GM21360 (cell line): Measurements from ENCODE around the gene SIGLEC12.
"Not testable (repeated sequence)": the region's sequence is repeated elsewhere in the genome, so short reads cannot be mapped to it uniquely, and the experiment has no call there.

Experiments
- ATAC-seq: cut with Tn5 transposase; IDR thresholded peaks from one replicate; pipeline ENCODE4 v1.9.1; 2021; ENCODE audit warnings: mild to moderate bottlenecking, moderate library complexity; ENCODE audit not compliant: unreplicated experiment

SIGLEC12 gene

DNA sequence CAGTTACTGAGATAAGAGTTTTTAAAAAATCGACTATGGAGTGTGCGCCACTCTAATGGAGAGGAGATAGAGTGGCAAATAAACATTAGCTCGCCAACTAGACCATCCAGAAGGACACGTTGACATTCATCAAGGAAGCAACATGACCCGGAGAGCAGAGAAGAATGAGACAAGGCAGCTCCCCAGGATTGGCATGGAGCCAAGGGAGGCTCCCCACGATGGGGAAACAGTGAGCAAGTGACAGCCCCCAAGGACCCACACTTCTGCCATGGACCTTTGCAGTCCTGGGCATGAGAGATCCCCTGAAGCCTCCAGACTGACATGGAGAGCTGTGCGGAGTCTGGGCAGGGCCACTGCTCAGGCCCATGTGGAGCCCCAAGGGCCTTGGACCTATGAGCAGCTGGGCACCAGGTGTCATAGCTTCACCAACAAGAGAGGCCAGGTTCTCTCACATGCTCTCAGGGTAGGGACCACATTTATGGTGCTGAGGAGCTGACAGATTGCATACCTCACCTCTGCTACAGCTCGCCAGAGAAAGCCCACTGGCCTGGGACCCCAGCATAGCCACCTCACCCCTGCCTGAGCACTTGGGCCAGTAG lies 23.2 kb upstream of the SIGLEC12 start:
- ATAC-seq: no peak

DNA sequence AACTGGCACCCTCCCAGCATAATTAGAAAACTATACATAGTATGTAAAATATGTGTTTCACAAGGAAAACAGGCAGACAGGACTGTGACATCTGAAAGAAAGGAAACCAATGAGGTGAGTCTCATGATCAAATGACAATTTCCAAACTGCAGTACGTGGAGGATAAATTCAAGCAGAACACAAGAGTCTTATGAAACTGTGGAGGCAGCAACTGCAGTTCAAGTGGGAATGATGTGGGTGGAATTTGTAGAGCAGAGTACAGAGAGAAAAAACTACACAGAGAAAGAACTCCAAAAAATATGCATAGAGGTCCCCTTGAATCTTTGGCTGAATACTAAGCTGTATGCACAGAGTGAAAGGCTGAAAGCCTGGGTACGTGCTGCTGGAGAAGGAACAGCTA lies 20.2 kb upstream of the SIGLEC12 start:
- ATAC-seq: no peak

DNA sequence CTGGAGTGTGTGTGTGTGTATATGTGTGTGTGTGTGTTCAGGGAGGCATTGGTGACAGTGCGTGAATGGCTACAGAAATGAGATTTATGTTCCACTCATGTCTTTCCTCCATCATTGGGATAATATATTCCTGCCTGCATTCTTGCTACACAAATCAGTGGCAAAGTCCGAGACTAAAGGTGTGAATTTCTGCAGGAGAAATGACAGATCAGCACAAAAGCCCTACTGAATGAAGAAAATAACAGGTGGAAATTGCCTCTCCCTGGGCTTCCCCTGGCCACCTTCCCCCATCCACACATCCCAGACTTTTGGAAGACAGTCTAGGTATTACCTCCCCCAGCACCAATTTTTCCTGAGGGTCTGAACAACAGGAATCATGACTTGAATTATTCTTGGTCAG lies 19.8 kb upstream of the SIGLEC12 start:
- ATAC-seq: no peak

DNA sequence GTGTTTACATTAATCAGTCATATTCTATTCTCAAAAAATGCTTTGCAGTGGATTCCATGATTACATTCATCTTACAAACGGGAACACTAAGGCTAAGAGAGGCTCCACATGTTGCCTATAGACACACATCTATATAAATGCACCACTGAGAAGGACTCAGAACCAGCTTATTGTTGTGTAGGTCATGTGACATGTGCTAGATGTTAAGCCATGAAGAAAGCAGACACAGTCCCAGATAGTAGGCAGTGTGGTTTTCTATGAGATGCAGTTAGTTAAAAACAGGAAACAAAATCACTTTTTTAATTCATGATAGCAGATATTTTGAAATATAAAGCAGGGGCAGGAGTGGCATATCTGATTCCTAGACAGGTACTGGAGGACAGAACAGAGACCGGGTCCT lies 19.1 kb upstream of the SIGLEC12 start:
- no peak for ATAC-seq

DNA sequence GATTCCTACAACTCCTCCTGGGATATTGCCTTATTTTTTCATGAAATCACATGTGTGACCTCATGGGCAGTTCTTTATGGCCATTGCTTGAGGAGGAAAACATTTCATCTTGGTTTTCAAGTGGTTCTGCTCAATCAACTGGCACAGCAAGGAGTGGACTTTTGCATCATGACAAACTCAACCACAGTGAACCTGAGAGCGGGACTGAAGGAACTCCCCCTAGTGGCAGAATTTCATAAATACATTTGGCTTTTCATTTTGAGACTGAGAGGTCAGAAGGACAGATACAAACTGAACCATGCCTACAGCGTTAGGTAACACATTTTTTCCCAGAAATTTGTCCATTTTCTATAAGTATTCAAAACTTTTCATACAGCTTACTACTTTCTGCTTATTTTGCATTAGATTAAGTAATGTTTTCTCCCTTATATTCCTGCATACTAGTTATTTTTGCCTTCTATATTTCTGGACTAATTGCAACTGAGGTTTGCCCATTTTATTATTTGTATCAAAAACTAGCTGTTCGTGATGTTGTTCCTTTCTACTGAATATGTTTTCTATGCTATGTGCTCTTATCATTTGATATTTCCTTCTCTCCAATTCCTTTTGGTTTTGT lies 13.4 kb upstream of the SIGLEC12 start:
- no peak for ATAC-seq

DNA sequence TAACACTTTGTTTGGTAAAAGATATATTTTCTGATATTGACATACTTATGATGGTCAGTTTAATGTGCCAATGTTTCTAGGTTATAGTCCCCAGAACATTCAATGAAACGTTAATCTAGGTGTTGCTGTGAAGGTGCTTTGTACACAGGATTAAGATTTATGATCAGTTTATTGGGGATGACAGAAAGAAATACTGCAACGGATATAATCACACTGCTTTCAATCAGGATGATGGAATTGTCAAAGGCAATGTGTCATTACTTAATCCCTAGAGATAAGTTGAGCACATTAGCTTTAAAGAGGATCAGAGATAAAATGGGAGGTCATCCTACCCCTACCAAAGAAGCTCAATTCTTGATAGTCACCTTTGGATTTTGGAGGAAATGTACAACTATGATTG lies 12.4 kb upstream of the SIGLEC12 start:
- ATAC-seq: no peak

DNA sequence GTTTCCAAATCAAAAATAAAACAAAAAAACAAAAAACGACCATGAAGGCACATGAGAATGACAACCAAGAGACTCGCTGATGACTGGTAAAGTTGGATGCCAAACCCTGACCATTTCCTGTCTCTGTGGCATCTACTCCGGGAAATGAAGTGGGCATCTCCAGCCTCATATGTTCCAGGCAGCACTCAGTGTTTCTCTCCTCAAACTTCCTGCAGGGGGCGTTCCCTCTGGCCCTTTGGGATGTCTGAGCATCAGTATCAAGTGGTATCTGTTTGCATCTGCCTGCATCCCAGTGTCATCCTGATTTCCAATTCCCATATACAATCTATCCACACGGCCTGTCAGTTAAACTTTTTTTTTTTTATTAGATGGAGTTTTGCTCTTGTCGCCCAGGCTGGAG lies 9.8 kb upstream of the SIGLEC12 start:
- ATAC-seq: no peak

DNA sequence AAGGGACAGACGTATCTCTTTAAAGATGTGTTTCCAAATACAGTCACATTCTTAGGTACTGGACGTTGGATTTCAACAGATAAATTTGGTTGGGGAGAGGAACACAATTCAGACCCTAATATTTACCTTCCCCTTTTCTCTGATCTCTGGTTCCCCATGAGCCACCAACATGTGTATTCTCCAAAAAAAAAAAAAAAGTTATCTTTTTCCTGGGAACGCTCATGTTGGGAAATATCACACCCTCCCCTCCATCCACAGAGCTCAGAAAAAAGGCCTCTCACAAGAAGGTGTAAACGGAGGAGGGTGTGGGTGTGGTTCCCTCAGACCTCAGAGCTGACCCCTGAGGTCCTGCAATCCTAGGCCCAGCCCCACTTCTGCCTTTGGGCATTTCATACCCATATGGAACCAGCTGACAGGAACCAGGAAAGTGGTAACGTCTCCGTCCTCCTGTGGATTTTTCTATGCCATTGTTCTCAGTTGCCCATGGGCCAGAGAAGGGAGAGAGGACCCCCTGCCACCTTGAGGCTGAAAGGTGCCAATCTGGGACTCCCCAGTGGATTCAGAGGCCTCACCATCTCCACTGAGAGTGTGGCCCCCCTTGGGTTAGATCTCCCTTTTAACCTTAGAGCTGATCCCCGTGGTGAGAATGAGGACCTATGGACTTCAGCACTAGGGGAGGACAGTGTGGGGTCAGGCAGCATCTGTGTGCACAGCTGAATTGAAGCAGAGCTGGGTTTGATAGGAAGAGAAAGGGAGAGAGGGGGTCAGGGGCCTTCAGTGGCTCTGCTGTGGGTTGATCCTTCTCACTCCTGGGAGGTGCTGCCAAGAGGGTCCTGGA lies 8.4 kb upstream of the SIGLEC12 start:
- no peak for ATAC-seq

DNA sequence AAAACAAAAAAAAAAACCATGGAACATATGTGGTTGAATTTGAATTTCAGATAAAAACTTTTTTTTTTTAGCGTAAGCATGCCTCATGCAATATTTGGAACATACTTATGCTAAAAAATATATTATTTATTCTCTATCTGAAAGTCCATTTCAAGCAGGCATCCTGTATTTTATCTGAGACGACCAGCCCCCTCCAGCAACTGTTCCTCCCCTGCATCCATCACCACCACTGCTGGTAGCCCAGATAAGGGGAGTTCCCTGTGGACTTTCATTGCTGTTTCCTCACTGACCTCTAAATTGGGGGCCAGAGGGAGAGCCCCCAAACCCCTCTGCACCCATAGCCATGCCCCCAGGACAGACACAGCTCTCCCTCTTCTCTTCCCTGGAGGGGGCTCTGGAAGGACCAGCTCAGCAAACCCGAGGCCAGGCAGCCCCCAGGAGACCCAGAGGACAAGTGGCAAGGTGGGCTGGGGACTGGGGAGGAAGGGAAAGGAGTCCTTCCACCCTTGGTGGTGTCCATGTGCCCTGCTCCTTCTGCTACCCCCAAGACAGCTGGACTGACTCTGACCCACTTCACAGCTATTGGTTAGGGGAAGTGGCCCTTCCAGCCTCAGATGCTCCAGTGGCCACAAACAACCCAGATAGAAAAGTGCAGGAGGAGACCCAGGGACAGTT lies 6.6 kb upstream of the SIGLEC12 start:
- ATAC-seq: no peak

DNA sequence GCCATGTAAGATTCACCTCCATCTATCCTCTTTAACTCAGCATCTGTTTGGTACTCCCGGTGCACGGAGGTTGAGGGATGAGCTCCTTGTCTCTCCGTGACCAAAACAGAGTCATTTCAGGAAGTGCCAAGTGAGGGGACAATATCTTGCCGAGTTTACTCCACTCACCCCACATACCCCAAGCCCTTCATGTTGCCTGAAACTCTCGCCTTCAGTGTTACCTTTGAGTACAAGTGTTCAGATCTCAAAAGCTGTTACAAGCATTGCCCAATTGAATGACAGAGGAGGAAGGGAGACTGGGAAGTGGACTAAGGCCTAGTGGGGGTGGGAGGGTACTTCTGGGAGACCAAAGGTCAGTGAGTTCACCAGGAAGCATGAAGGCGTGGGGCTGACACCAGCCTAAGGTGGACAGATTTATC lies 6.0 kb upstream of the SIGLEC12 start:
- ATAC-seq: no peak

DNA sequence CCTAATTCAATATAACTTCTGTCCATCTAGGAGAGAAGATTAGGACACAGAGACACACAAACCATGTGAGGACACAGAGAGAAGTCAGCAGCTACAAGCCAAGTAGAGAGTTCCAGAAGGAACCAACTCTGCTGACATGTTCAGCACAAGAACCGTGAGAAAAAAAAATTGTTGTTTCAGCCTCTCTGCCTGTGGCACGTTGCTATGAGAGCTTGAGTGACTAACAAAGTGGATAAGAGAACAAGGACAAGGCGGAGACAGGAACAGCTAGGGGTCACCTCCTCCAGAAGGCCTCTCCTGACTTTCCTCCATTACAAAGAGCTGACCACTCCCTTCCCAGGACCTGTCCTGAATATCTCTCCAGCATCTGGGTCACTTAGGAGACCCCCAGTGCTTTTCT lies 5.6 kb upstream of the SIGLEC12 start:
- no peak for ATAC-seq

DNA sequence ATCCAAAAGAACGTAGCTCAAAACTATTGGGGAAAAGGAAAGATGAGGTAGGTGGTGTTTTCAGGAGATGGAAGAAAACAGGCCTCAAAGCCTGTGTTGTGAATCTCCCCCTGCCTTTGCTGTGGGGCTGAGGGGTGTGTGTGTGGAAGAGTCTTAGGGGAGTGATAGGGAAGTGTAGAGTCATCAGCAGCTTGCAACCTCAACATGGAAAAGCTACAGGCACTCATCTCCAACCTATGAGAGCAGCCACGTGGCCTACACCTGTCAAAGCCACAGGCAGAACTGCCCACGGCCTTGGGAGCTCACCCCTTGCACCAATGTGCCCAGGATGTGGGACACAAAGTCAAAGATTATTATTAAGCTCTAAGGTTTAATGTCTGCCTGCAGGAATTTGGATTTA lies 4.3 kb upstream of the SIGLEC12 start:
- no peak for ATAC-seq

DNA sequence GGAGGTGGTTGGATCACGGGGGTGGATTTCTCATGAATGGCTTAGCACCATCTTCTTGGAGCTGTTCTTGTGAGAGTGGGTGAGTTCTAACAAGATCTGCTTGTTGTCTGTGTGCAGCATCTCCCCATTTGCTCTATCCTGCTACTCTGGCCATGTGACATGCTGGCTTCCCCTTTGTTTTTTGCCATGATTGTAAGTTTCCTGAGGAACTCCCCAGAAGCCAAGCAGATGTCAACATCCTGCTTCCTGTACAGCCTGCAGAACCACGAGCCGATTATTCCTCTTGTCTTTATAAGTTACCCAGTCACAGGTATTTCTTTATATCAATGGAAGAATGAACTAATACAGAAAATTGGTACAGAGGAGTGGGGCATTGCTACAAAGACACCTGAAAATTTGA lies 2.3 kb upstream of the SIGLEC12 start:
- ATAC-seq: no peak

DNA sequence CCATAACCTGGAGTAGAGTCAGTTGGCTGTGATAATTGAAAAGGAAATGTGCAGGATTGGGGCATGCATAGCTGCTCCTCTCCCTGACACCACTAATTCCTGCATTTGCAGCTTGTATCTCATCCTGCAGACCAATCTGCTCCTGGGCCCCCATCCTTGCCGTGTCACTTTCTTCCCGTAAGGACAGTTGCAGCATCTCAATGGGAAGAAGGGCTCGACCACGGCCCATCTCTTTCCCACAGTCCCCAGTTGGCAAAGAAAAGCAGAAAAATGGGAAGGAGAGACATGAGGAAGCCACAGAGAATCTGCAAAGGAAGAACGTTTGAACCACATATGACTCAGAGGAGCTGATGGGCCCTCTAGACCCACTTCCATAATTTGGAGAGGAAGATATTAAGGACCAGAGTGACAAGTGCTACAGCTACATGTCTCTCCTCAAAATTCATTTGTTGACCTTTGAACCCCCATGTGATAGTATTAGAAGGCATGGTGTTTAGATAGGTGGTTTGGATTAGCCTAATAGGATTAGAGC lies 1.8 kb upstream of the SIGLEC12 start:
- no peak for ATAC-seq

DNA sequence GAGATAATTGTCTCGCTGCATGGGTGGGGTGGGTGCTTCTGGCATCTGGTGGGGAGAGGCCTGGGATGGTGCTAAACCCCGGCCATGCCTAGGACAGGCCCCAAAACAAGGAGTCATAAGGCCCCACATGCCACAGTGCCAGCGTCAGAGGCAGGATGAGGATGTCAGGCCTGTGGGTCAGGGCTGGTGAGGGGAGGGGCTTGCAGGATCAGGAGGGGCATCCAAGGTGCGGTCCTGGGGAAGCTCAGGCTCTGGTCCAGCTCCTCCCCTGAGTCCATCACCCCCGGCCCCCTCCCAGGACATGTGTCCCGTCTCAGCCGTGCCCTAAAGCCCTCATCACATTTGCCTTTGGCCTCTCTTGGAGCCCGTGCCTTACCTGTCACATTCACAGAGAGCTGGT lies 669 bp downstream of the SIGLEC12 start:
- ATAC-seq: not testable (repeated sequence)

DNA sequence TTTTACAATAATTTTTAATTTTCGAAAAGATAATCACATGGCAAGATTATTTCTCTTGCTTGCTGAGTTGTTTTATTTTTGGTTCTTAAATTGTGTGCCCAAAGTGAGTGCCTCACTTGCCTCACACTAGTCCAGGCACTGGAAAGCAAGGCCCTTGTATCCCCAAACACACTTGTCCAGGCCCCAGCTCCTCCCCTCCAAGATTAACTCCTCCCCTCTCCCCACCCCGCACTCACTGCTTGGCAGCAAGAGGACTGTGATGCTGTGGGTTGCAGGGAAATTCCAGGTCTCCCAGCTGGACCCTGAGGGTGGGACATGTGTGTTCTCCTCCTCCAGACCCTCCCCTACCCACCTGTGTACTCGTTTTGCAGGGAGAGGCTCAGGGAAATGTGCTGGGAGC lies 3.9 kb downstream of the SIGLEC12 start:
- ATAC-seq: no peak

DNA sequence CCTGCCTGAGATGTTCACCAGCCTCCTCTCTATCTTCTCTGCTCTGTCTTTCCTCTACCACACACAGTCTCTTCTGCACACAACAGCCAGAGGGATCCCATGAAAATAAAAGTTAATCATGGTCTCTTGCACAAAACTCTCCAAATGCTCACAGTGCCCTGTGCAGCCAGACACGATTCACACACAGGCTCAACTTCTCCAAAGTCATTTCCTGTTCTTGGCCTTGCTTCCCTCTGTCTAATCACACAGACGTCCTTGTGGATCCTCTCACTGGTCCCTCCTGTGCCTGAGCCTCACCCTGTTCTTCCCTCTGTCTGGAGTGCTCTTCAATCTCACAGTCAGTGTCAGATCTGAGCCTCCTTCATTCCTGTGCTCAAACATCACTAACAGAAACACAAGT lies 7.8 kb downstream of the SIGLEC12 start:
- ATAC-seq: no peak

DNA sequence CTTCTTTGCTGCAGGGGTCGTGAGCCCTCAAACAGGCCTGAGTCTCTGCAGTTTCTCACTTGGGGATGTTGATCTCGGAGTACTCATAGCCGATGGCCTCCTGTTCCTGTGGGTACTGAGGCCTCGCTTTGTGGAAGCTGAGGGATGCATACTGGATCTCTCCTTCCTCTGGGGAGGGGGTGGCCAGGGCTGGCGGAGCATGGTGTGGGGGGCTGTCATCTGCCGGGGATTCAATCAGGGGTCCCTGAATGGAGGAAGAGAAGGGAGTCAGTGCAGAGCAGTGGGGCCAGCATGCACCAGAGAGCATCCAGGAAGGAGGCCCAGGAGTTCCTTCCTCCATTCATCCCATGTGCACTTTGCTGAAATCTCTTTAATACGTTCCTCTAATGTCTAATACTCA lies 10.0 kb downstream of the SIGLEC12 start:
- no peak for ATAC-seq

DNA sequence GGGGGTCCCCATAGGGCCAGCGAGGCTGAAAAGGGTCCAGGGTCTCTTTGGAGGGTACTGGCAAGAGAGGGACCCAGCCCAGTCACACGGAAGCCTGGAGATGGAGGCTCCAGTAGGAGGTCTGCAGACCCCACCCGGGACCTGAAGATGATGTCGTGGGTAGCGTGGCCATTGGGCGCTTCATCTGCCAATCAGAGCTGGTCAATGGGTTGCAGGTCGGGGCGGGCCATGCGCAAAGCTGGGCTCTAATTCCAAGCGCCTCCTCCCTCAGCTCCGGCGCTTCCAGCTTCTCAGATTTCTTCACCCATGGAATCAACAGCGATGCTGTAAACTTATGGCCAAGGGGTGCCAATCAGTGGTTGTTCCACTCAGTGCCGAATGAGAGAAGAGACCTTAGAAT lies 10.9 kb downstream of the SIGLEC12 start:
- ATAC-seq: no peak

DNA sequence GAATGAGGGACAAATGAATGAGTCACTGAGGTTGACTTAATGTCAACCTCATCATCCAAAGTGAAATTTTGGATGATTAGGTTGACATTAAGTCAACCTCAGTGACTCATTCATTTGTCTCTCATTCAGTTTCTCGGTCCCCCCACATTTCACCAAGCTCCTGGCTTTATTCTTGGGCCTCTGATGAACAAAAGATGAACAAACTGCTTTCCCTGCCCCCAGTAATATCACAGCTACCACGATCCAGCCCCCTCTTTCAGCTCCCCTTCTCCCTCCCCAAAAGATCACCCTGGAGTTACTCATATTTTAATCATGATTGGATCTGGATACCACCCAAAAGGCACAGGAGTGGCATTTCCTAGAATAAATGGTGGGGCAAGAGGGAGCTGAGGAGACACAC lies 12.5 kb downstream of the SIGLEC12 start:
- no peak for ATAC-seq

DNA sequence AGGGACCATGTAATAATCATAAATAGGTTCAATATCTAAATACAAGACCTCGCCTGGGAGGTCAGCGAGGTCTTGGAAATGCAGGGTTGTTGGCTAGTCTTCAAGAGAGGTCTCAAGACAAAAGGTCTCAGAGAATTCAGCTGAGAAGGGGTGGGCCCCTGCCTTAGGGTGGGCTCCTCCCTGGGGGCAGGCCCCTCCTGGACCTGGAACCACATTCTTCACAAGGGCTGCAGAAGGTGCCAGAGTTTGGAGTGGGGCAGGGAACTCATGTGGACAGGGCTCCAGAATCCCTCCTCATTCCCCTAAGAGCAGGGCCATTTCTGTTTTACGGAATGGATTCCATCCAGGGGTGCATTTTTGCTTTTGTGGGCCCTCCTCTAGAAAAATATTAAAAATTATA lies 13.1 kb downstream of the SIGLEC12 start:
- no peak for ATAC-seq
